Measurements from ENCODE around the gene CRIP2.

DNA sequence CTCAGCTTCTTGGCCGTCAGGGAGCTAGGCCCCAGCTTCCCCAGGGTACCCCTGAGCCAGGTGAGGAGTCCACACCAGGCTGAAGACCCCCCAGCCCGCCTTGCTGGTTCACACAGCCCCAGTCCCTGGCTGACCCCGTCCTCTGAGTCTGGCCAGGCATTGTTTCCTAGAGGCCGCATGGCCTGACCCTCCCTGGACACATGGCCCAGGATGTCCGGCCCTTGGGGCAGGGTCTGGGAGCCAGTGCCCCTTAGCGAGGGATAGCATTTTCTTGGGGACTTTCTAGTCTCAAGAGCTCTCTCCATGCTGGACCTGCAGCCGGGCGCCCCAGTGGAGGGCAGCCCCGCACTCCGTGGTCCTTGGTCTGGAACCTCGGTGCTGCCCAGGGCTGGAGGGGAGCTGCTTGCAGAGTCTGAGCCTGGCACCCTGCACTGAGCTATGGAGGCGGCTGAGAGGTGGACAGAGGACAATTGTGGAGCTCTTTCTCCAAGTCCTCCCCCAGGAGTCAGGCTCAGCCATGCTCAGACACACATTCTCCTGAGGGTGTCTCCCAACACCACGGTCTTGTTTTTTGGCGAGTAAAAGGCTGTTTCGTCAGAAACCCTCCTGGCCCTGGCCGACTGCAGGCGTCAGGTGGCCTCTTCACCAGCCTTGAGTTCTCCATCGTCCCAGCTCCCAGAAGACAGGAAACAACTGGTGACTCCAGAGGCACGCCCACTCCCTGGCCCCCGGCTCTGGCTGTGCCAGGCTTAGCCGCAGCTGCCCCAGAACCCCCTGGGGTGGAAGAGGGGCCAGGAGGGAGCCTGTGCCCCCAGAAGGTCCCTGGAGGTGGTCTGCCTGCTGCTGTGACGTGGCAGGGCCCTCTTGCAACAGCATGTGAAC, 17.6 kb upstream of the CRIP2 start:
- no peak for TF ChIP-seq YBX1 (IDR thresholded peaks at IDR 0.05)
- TF ChIP-seq, protein P1, sequence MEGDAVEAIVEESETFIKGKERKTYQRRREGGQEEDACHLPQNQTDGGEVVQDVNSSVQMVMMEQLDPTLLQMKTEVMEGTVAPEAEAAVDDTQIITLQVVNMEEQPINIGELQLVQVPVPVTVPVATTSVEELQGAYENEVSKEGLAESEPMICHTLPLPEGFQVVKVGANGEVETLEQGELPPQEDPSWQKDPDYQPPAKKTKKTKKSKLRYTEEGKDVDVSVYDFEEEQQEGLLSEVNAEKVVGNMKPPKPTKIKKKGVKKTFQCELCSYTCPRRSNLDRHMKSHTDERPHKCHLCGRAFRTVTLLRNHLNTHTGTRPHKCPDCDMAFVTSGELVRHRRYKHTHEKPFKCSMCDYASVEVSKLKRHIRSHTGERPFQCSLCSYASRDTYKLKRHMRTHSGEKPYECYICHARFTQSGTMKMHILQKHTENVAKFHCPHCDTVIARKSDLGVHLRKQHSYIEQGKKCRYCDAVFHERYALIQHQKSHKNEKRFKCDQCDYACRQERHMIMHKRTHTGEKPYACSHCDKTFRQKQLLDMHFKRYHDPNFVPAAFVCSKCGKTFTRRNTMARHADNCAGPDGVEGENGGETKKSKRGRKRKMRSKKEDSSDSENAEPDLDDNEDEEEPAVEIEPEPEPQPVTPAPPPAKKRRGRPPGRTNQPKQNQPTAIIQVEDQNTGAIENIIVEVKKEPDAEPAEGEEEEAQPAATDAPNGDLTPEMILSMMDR (IDR thresholded peaks at IDR 0.05 in 2 of 3, conservative IDR thresholded peaks at IDR 0.05 in 1 of 3; ENCODE audit: insufficient read depth in 2 of 3, low read depth in 1 of 3, low read length in 3 of 3) = no peak
- TF ChIP-seq NR4A1 (CRISPR knock-in tag; IDR thresholded peaks at IDR 0.05) = no peak
- no peak for TF ChIP-seq NR4A1 (tag; IDR thresholded peaks at IDR 0.05)
- no peak for TF ChIP-seq BCL6 (CRISPR knock-in tag; IDR thresholded peaks at IDR 0.05)
